Endothelial cell of hepatic sinusoid (primary cell): ENCODE measurements around the gene SCD.
"Not testable (repeated sequence)": the region's sequence is repeated elsewhere in the genome, so short reads cannot be mapped to it uniquely, and the experiment has no call there.

Experiments
- in situ Hi-C: cut with HindIII; loops from 2 replicates; pipeline ENCODE4 v1.10.0; 2017; ENCODE audit warnings: low sequenced_read_pairs

The SCD gene

GRCh38 chr10:100346765-100347567 is at the start of gene SCD:
Gene SCD, plus strand, starts transcription at chr10:100347233. Its CDS starts 272 bp downstream, at chr10:100347505.
- in situ Hi-C loops: loop anchor here (25.0 kb wide), 2 partner anchors 165 to 540 kb away; partner anchors contain the start of gene SEC31B

GRCh38 chr10:100297242-100297641 is 49.8 kb upstream of the SCD start:
- in situ Hi-C loops: loop anchor here (5.0 kb wide), 2 partner anchors 40 to 95 kb away; no protein-coding TSS in a partner anchor

- in situ Hi-C loops: not testable (repeated sequence)
These were observed 45.9 kb upstream of the SCD start for GRCh38 chr10:100301123-100301522.

GRCh38 chr10:100303724-100304319 is 43.2 kb upstream of the SCD start:
- in situ Hi-C loops: no loop called here

GRCh38 chr10:100304414-100304813 is 42.6 kb upstream of the SCD start:
- in situ Hi-C loops: no loop called here

- in situ Hi-C loops: no loop called here
These were observed 40.2 kb upstream of the SCD start for GRCh38 chr10:100306861-100307260.

GRCh38 chr10:100307684-100308083 is 39.3 kb upstream of the SCD start:
- in situ Hi-C loops: no loop called here

- in situ Hi-C loops: loop anchor here (5.0 kb wide), 1 partner anchor 69 kb away; no protein-coding TSS in a partner anchor
These were observed 35.7 kb upstream of the SCD start for GRCh38 chr10:100311298-100311697.

- in situ Hi-C loops: no loop called here
These were observed 31.4 kb upstream of the SCD start for GRCh38 chr10:100315615-100316014.

- in situ Hi-C loops: no loop called here
These were observed 28.8 kb upstream of the SCD start for GRCh38 chr10:100318207-100318606.

- in situ Hi-C loops: no loop called here
These were observed 27.2 kb upstream of the SCD start for GRCh38 chr10:100319707-100320402.

- in situ Hi-C loops: loop anchor here (5.0 to 25.0 kb wide), 3 partner anchors 72 to 562 kb away; partner anchors contain the start of gene SEC31B
These were observed 21.9 kb upstream of the SCD start for GRCh38 chr10:100325158-100325557.

- in situ Hi-C loops: loop anchor here (5.0 to 25.0 kb wide), 3 partner anchors 70 to 560 kb away; partner anchors contain the start of gene SEC31B
These were observed 19.9 kb upstream of the SCD start for GRCh38 chr10:100327007-100327717.

- in situ Hi-C loops: loop anchor here (5.0 to 25.0 kb wide), 3 partner anchors 70 to 560 kb away; partner anchors contain the start of gene SEC31B
These were observed 19.4 kb upstream of the SCD start for GRCh38 chr10:100327718-100328009.

- in situ Hi-C loops: loop anchor here (5.0 to 25.0 kb wide), 3 partner anchors 69 to 559 kb away; partner anchors contain the start of gene SEC31B
These were observed 18.8 kb upstream of the SCD start for GRCh38 chr10:100328198-100328597.

- in situ Hi-C loops: loop anchor here (25.0 kb wide), 2 partner anchors 182 to 557 kb away; partner anchors contain the start of gene SEC31B
These were observed 17.0 kb upstream of the SCD start, which contains the start of gene PKD2L1 for GRCh38 chr10:100330079-100330478. Gene PKD2L1, minus strand, starts transcription at chr10:100330228. Its CDS starts 125 bp downstream, at chr10:100330103.

- in situ Hi-C loops: loop anchor here (25.0 kb wide), 2 partner anchors 179 to 554 kb away; partner anchors contain the start of gene SEC31B
These were observed 13.9 kb upstream of the SCD start for GRCh38 chr10:100333106-100333505.

- in situ Hi-C loops: loop anchor here (25.0 kb wide), 2 partner anchors 178 to 553 kb away; partner anchors contain the start of gene SEC31B
These were observed 13.2 kb upstream of the SCD start for GRCh38 chr10:100333661-100334440.

- in situ Hi-C loops: loop anchor here (5.0 to 25.0 kb wide), 3 partner anchors 37 to 553 kb away; partner anchors contain the start of gene SEC31B
These were observed 12.3 kb upstream of the SCD start for GRCh38 chr10:100334762-100335161.
